Measurements from ENCODE around the gene MYCBPAP.
A peak's percentile ranks its signal among the peaks of the same experiment; 100 is the strongest.
"Not testable (repeated sequence)": the region's sequence is repeated elsewhere in the genome, so short reads cannot be mapped to it uniquely, and the experiment has no call there.

MYCBPAP gene

DNA sequence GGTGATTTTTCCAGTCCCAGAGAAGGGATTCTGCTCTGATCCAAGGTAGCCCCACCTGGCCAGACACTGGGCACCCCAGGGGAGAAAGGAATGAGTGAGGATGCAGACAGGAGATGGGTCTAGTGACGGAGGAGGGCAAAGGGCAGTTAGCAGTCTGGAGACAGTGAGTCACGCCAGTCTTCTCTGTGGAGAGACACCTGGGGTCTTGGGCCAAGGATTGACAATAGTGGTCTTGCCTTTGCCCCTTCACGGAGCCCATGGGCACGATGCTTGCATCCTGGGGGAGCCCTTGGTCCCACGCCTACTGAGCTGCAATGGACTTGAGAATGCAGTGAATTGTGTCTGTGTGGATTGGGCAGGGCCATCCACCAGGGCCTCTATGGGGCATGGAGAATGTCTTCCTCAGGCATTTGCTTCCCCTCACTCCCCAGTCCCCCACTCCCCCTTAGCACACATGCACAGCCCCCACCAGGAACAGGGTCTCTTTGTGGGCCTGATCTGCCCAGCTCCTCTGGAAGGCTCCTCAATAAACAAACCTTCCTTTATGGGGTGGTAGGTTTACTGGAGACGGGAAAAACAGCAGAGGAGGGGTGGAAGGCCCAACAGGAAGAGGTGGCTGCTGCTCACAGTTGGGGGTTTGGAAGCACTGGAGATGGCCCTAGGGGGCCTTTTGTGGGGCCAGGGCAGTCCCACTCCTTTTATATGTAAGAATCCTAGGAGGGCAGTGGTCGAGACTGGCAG, 41.0 kb upstream of the MYCBPAP start:
- Mint-ChIP-seq H3K27ac (no peak overlapping the region), H3K9me3 (no peaks in the 10 kb centered on the region), H3K27me3 (peaks cover 27 to 37% of the 10 kb centered on the region in 2 donors), H3K4me1 (ENCODE audit: low read depth in 2 of 2) (peaks cover 13 to 23% of the 10 kb centered on the region in 2 donors), H3K36me3 (ENCODE audit: insufficient read depth) (peaks cover 3% of the 10 kb centered on the region), H3K4me3 (peak overlapping the region; percentile 15 to 66)
- ATAC-seq (replicated peaks): no peak
- no peak for DNase-seq

DNA sequence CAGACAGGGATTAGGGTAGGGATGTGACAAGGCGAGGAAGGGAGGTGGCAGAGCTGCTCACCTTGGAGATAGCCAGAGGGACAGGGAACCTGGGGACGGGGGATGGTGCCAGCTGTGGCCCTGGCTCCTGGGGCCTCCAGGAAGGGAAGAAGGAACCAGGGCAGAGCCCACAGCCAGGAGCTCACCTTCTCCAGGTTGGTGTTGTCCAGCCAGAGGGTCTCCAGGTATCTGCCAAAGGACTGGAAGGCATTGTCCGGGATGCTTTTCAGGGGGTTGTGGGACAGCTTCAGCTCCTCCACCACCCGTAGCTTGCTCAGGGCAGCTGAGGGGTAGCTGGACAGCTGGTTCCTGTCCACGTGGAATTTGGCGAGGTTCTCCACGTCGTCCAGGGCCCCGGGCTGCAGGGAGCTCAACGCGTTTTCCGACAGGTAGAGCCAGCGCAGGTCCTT, 40.4 kb upstream of the MYCBPAP start:
- ATAC-seq (replicated peaks) (no peak), DNase-seq (no peak)
- peak overlapping the region; percentile 35 to 66 for H3K4me3 Mint-ChIP-seq
- peaks cover 13 to 23% of the 10 kb centered on the region in 2 donors for H3K4me1 Mint-ChIP-seq (ENCODE audit: low read depth in 2 of 2)
- no peak overlapping the region for H3K27ac Mint-ChIP-seq
- no peaks in the 10 kb centered on the region for H3K9me3 Mint-ChIP-seq
- H3K27me3 Mint-ChIP-seq: peaks cover 27 to 37% of the 10 kb centered on the region in 2 donors
- peaks cover 3% of the 10 kb centered on the region for H3K36me3 Mint-ChIP-seq (ENCODE audit: insufficient read depth)

DNA sequence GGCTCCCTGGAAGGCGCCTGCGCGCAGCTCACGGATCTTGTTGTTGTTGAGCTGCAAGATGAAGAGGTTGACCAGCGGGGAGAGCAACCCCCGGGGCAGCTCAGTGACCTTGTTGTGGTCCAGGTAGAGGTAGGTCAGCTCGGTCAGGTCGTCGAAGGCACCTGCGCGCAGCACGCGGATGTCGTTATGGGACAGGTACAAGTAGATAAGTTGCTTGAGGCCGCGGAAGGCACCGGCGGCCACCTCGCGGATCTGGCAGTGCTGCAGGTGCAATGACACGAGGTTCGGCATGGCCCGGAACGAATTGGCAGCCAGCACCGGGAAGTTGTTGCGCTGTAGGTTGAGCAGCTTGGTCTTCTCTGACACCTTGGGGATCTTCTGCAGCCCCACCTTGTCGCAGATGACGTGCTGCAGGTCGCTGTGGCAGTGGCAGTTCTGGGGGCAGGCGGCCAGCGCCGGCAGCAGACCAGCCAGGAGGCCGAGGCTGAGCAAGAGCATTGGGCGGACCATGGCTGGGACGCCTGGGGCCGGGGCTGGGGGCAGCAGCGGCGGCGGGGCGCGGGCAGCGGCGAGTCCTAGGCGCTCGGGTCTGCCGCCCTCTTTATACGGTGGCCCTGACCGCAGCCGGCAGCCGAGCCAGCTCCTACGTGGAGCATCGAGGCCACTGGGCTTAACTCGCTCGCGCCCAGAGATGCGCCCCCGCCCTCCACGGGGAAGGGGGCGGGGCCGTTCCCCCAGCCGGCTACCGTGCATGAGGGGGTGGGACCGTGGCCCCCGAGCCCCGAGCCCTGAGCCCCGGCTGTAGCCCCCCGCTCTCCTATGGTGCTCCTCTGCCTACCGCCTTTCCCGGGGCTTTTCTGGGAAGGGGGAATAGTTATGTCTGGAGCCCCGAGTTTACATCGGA, 39.7 kb upstream of the MYCBPAP start, which contains the start of gene CHAD:
Gene CHAD, minus strand, starts transcription at position 577 of the 904 bp plus-strand sequence. Its CDS starts 67 bp downstream, at position 510.
- H3K4me3 Mint-ChIP-seq: peak within 1 kb of the TSS; percentile 35 to 66
- no peak within 1 kb of the TSS for H3K27ac Mint-ChIP-seq
- H3K36me3 Mint-ChIP-seq (ENCODE audit: insufficient read depth): peaks cover 3% of the 10 kb centered on the region
- H3K9me3 Mint-ChIP-seq: no peaks in the 10 kb centered on the region
- ATAC-seq (replicated peaks): peak; percentile 74
- peaks cover 27 to 37% of the 10 kb centered on the region in 2 donors for H3K27me3 Mint-ChIP-seq
- DNase-seq: no peak
- peaks cover 13 to 23% of the 10 kb centered on the region in 2 donors for H3K4me1 Mint-ChIP-seq (ENCODE audit: low read depth in 2 of 2)

DNA sequence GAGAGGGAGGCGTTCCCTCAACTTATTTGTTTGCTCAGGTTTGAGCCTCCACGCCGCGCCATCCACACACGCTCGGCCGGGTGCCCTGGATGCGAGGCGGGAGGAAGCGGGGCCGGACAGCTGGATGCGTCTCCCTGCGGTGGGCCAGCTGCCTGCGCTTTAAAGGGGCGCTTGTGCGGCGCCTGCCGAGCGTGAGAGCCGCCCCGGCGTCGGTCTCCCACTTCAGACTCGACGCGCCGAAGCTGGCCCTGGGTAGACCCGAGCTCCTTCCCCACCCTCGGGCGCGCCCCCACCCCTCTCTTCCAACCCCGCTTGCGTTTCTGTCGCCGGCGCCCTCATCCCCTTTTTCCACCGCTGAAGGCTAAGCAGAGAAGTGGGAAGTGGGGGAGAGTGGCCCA, 39.0 kb upstream of the MYCBPAP start:
- no peaks in the 10 kb centered on the region for H3K9me3 Mint-ChIP-seq
- peaks cover 27 to 37% of the 10 kb centered on the region in 2 donors for H3K27me3 Mint-ChIP-seq
- peak overlapping the region in 1 of 2 donors; percentile 61 for H3K4me3 Mint-ChIP-seq
- ATAC-seq (replicated peaks): peak; percentile 28
- H3K36me3 Mint-ChIP-seq (ENCODE audit: insufficient read depth): peaks cover 4% of the 10 kb centered on the region
- no peak overlapping the region for H3K27ac Mint-ChIP-seq
- H3K4me1 Mint-ChIP-seq (ENCODE audit: low read depth in 2 of 2): peaks cover 13 to 23% of the 10 kb centered on the region in 2 donors
- DNase-seq: no peak

DNA sequence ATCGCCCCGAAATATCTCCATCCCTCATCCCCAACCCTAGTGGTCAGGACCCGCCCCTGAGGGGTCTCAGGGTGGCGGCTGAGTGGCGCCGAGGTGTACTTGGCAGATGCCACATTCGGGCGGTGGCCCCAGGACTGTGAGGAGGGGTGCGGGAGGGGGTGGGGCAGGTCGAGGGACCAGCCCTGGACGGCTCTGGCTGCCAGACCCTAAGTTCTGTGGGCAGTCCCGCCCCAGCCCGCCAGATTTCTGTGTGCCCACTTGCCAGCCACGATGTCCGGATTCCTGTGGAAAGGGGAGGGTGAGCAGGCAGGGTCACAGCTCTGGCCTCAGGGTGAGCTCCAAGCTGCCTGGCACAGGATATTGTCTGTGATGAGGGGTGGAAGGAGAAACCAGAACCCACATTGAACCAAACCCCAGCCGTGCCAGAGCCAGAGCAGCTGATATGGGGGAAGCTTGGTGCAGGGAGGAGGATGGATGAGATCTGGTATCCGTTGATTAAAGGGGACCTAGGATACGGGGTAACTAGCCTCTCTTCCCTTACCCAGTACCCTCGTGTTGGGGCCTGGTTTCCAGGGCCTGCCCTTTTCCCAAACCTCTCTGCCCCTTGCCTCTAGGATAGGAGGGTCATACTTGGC, 38.5 kb upstream of the MYCBPAP start:
- DNase-seq (no peak), ATAC-seq (replicated peaks) (no peak)
- H3K4me3 Mint-ChIP-seq: peak overlapping the region in 1 of 2 donors; percentile 61
- H3K9me3 Mint-ChIP-seq: no peaks in the 10 kb centered on the region
- H3K27me3 Mint-ChIP-seq: peaks cover 27 to 32% of the 10 kb centered on the region in 2 donors
- peaks cover 5% of the 10 kb centered on the region for H3K36me3 Mint-ChIP-seq (ENCODE audit: insufficient read depth)
- no peak overlapping the region for H3K27ac Mint-ChIP-seq
- H3K4me1 Mint-ChIP-seq (ENCODE audit: low read depth in 2 of 2): peaks cover 13 to 20% of the 10 kb centered on the region in 2 donors

- Mint-ChIP-seq H3K27me3 (peaks cover 24 to 26% of the 10 kb centered on the region in 2 donors), H3K36me3 (ENCODE audit: insufficient read depth) (peaks cover 5% of the 10 kb centered on the region), H3K4me3 (peak overlapping the region in 1 of 2 donors; percentile 14), H3K27ac (no peak overlapping the region), H3K4me1 (ENCODE audit: low read depth in 2 of 2) (peaks cover 13 to 20% of the 10 kb centered on the region in 2 donors), H3K9me3 (no peaks in the 10 kb centered on the region)
- no peak for DNase-seq
- no peak for ATAC-seq (replicated peaks)
Measured at GRCh38 chr17:50470426-50470825, 37.8 kb upstream of the MYCBPAP start.

DNA sequence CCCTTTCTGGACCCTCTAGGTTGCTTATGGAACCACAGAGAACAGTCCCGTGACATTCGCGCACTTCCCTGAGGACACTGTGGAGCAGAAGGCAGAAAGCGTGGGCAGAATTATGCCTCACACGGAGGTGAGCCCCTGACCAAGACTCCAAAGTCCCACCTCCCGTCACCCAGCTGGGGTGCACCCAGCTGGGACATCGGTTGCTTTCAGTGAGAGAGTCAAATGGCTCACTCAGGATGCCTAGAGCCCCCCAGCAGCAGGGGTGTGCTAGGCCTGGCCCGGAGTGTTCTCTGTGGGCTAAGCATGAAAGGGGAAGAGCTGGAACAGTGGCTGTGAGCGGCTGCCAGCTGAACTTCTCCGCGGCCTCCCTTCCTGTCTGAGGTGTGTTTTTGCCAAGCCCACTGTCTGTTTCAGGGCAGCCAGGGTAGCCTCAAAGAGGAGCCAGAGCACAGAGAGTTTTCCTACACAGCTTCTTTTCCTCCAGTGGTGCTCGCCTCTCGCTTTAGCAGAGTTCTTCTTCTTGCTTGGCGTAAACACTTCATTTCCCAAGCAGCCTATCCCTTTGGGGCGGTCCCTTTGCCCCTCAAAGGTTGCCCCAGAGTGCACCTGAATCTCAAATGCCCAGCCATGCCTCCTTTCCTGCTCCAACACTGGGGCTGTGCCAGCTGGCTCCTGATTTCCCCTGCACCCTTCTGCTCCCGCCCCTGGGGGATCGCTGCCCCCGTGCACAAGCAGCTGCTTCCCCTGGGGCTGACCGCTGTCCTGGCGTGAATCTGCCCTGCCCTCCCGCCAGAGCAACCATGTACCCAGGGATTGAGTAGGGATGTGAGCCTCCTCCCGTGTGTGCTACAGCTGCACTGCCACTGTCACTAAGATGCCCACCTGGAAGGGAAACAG, 37.0 kb upstream of the MYCBPAP start:
- peaks cover 20 to 22% of the 10 kb centered on the region in 2 donors for H3K27me3 Mint-ChIP-seq
- H3K4me1 Mint-ChIP-seq (ENCODE audit: low read depth in 2 of 2): peaks cover 13 to 20% of the 10 kb centered on the region in 2 donors
- DNase-seq: no peak
- H3K9me3 Mint-ChIP-seq: no peaks in the 10 kb centered on the region
- H3K36me3 Mint-ChIP-seq (ENCODE audit: insufficient read depth): peaks cover 5% of the 10 kb centered on the region
- ATAC-seq (replicated peaks): no peak
- no peak overlapping the region for H3K27ac Mint-ChIP-seq
- H3K4me3 Mint-ChIP-seq: peak overlapping the region in 1 of 2 donors; percentile 3

GRCh38 chr17:50472286-50472685, 36.0 kb upstream of the MYCBPAP start:
- Mint-ChIP-seq H3K36me3 (ENCODE audit: insufficient read depth) (peaks cover 2% of the 10 kb centered on the region), H3K9me3 (no peaks in the 10 kb centered on the region), H3K4me3 (no peak overlapping the region), H3K27ac (no peak overlapping the region), H3K27me3 (peaks cover 12 to 14% of the 10 kb centered on the region in 2 donors), H3K4me1 (ENCODE audit: low read depth in 2 of 2) (peaks cover 5 to 13% of the 10 kb centered on the region in 2 donors)
- no peak for ATAC-seq (replicated peaks)
- DNase-seq: no peak

- H3K27ac Mint-ChIP-seq; DNase-seq; H3K9me3 Mint-ChIP-seq; H3K36me3 Mint-ChIP-seq (ENCODE audit: insufficient read depth); H3K4me3 Mint-ChIP-seq; H3K27me3 Mint-ChIP-seq; ATAC-seq (replicated peaks); H3K4me1 Mint-ChIP-seq (ENCODE audit: low read depth in 2 of 2): not testable (repeated sequence)
Measured at GRCh38 chr17:50472761-50473161, 35.5 kb upstream of the MYCBPAP start.

- no peaks in the 10 kb centered on the region for H3K9me3 Mint-ChIP-seq
- H3K27me3 Mint-ChIP-seq: no peaks in the 10 kb centered on the region
- peaks cover 2% of the 10 kb centered on the region for H3K36me3 Mint-ChIP-seq (ENCODE audit: insufficient read depth)
- ATAC-seq (replicated peaks): no peak
- no peak overlapping the region for H3K27ac Mint-ChIP-seq
- DNase-seq: no peak
- H3K4me1 Mint-ChIP-seq (ENCODE audit: low read depth in 2 of 2): peaks cover 6 to 9% of the 10 kb centered on the region in 2 donors
- H3K4me3 Mint-ChIP-seq: no peak overlapping the region
Measured at GRCh38 chr17:50473901-50474300, 34.3 kb upstream of the MYCBPAP start.

DNA sequence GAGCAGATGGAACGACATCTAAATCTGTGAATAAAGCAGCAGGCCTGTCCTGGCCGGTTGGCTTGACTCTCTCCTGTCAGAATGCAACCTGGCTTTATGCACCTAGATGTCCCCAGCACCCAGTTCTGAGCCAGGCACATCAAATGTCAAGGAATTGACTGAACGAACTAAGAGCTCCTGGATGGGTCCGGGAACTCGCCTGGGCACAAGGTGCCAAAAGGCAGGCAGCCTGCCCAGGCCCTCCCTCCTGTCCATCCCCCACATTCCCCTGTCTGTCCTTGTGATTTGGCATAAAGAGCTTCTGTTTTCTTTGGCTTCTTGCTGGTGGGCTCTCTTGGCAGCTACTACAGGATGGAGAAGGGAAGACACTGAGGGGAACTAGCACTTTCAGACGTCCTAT, 33.7 kb upstream of the MYCBPAP start:
- no peak overlapping the region for H3K4me3 Mint-ChIP-seq

DNA sequence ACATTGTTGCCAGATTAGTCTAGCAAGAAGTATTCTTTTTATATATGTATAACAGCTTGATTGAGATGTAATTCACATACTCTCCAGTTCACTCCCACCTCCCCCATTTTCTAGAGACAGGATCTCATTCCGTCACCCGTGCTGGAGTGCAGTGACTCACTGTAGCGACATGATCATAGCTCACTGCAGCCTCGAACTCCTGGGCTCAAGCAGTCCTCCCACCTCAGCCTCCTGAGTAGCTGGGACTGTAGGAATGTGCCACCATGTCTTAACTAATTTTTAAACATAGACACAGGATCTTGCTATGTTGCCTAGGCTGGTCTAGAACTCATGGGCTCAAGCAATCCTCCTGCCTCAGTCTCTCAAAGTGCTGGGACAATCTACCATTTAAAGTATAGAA, 32.9 kb upstream of the MYCBPAP start:
- H3K27ac Mint-ChIP-seq: peak overlapping the region in 1 of 2 donors; percentile 1
- H3K9me3 Mint-ChIP-seq: no peaks in the 10 kb centered on the region
- no peaks in the 10 kb centered on the region for H3K27me3 Mint-ChIP-seq
- no peak for ATAC-seq (replicated peaks)
- H3K36me3 Mint-ChIP-seq (ENCODE audit: insufficient read depth): peaks cover 6% of the 10 kb centered on the region
- no peak for DNase-seq
- no peak overlapping the region for H3K4me3 Mint-ChIP-seq
- H3K4me1 Mint-ChIP-seq (ENCODE audit: low read depth in 2 of 2): peaks cover 14 to 19% of the 10 kb centered on the region in 2 donors

More for the DNA sequence above, 33.7 kb upstream of the MYCBPAP start:
- no peak for DNase-seq
- Mint-ChIP-seq H3K9me3 (no peaks in the 10 kb centered on the region), H3K27ac (no peak overlapping the region), H3K4me1 (ENCODE audit: low read depth in 2 of 2) (peaks cover 8 to 10% of the 10 kb centered on the region in 2 donors), H3K36me3 (ENCODE audit: insufficient read depth) (peaks cover 2% of the 10 kb centered on the region), H3K27me3 (no peaks in the 10 kb centered on the region)
- ATAC-seq (replicated peaks): no peak

Measured in effector memory CD8-positive, alpha-beta T cell (primary cell).